Caco-2 (cell line): ENCODE measurements around the gene KLHL15. TPM values are rescaled to one million over a fixed set of nuclear protein-coding genes. Genes with fewer than 3 reads are reported as not detected.

Experiments used
- BruUV-seq: library from RNA; stranded (reverse); fragments of 400-500 nt; replicated peaks from 2 replicates; lab custom pipeline; 2021; lab: Mats Ljungman, UMichigan
- CTCF ChIA-PET: fragments of 300-600 bp; sonication (Branson Sonifier 250); formaldehyde crosslinking; loops from one replicate; lab custom pipeline; 2022; ENCODE audit warnings: antibody characterized with exemption; lab: Charles Lee
- POLR2A ChIA-PET: fragments of 300-600 bp; sonication (Branson Sonifier 250); formaldehyde crosslinking; loops from one replicate; lab custom pipeline; 2022; ENCODE audit warnings: antibody characterized with exemption; lab: Charles Lee
- DNase-seq, 2 experiments: peaks; one replicate each; pipeline versions ENCODE4 v3.0.0 to v3.0.0-alpha.2; 2020 to 2022
- H3K27me3 ChIP-seq: replicated peaks from 2 replicates; pipeline ENCODE4 v1.6.0; 2011; ENCODE audit warnings: low read length; ENCODE audit not compliant: control insufficient read depth, insufficient read depth
- H3K36me3 ChIP-seq: 2 replicates; pipeline ENCODE4 v1.5.1; 2011; ENCODE audit warnings: low read length; ENCODE audit not compliant: control insufficient read depth, insufficient read depth
- H3K4me1 ChIP-seq: fragments of 250-450 bp; sonication (Bioruptor Pico); 2 replicates; pipeline ENCODE4 v1.5.1; 2020; ENCODE audit warnings: mild to moderate bottlenecking
- H3K4me3 ChIP-seq: 2 replicates; pipeline ENCODE4 v1.5.1; 2011; ENCODE audit warnings: low read depth, mild to moderate bottlenecking, control low read depth, low read length
- H3K9me3 ChIP-seq: fragments of 250-450 bp; sonication (Bioruptor Pico); 2 replicates; pipeline ENCODE4 v1.5.1; 2020; ENCODE audit warnings: mild to moderate bottlenecking, moderate library complexity
- H3K27ac Mint-ChIP-seq: one replicate; pipeline ENCODE4 v1.8.0; 2022; ENCODE audit warnings: mixed read lengths; ENCODE audit not compliant: unreplicated experiment
- H3K27me3 Mint-ChIP-seq: one replicate; pipeline ENCODE4 v1.8.0; 2022; ENCODE audit warnings: mixed read lengths; ENCODE audit not compliant: insufficient read depth, unreplicated experiment
- H3K36me3 Mint-ChIP-seq: one replicate; pipeline ENCODE4 v1.8.0; 2022; ENCODE audit warnings: mild to moderate bottlenecking, mixed read lengths; ENCODE audit not compliant: insufficient read depth, unreplicated experiment
- H3K4me1 Mint-ChIP-seq: one replicate; pipeline ENCODE4 v1.8.0; 2022; ENCODE audit warnings: low read depth, mixed read lengths; ENCODE audit not compliant: unreplicated experiment
- H3K4me3 Mint-ChIP-seq: one replicate; pipeline ENCODE4 v1.8.0; 2022; ENCODE audit warnings: mild to moderate bottlenecking, moderate library complexity, mixed read lengths; ENCODE audit not compliant: unreplicated experiment
- H3K9me3 Mint-ChIP-seq: one replicate; pipeline ENCODE4 v1.8.0; 2022; ENCODE audit warnings: mixed read lengths; ENCODE audit not compliant: unreplicated experiment
- intact Hi-C: fragments of 100-400 bp; cut with micrococcal nuclease; formaldehyde crosslinking; loops from one replicate; pipeline ENCODE4 v1.10.0; 2022; ENCODE audit not compliant: unreplicated experiment
- total RNA-seq: library from RNA; stranded (reverse); gene quantifications from 2 replicates; pipeline ENCODE4 v1.2.3, GENCODE V29; 2022
- TF ChIP-seq, protein P1 (sequence below), 2 experiments: fragments of 200-600 bp in 1 of 2; IDR thresholded peaks; 1 replicate in 1 of 2; 2 replicates in 1 of 2; pipeline versions ENCODE4 v1.5.1 to v1.8.0; 2011 to 2022; ENCODE audit warnings: antibody characterized with exemption in 1 of 2, control low read depth in 1 of 2, inconsistent platforms in 1 of 2, low read depth in 1 of 2, low read length in 1 of 2, mild to moderate bottlenecking in 1 of 2, moderate library complexity in 1 of 2; ENCODE audit not compliant: insufficient read depth in 1 of 2, severe bottlenecking in 1 of 2, unreplicated experiment in 1 of 2

The KLHL15 gene
- total RNA-seq, 1 experiment from 2014 or later = 7.4 TPM

DNA sequence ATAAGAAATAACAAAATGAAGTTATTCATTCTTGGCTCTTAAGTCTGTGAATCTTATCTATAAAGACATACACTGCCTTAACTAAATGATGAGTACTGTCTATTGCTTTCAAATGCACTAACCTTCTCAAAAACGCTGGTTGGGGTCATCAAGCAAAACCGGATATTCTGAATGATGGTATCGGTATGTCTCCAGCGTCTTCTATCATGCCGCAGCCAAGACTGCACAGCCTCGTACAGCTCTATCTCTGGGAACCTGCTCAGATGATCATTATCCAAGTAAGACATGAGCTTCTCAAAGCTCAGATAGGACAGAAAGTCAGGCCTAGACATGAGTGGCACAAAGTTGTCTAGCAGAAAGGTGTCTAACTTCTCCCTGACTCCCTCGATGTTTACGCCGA, 21.1 kb downstream of the KLHL15 start:
- H3K27me3 Mint-ChIP-seq = no peaks in the 10 kb centered on the region
- POLR2A ChIA-PET = no interaction called here
- H3K4me1 ChIP-seq = no peaks in the 10 kb centered on the region
- no peaks in the 10 kb centered on the region for H3K9me3 Mint-ChIP-seq
- no peaks in the 10 kb centered on the region for H3K36me3 ChIP-seq
- no peaks in the 10 kb centered on the region for H3K27me3 ChIP-seq
- no peak overlapping the region for H3K4me3 ChIP-seq
- H3K36me3 Mint-ChIP-seq = peaks cover 6% of the 10 kb centered on the region
- CTCF ChIA-PET = no interaction called here
- no peak overlapping the region for H3K4me3 Mint-ChIP-seq
- H3K9me3 ChIP-seq = no peaks in the 10 kb centered on the region
- H3K27ac Mint-ChIP-seq = no peak overlapping the region
- TF ChIP-seq, protein P1, sequence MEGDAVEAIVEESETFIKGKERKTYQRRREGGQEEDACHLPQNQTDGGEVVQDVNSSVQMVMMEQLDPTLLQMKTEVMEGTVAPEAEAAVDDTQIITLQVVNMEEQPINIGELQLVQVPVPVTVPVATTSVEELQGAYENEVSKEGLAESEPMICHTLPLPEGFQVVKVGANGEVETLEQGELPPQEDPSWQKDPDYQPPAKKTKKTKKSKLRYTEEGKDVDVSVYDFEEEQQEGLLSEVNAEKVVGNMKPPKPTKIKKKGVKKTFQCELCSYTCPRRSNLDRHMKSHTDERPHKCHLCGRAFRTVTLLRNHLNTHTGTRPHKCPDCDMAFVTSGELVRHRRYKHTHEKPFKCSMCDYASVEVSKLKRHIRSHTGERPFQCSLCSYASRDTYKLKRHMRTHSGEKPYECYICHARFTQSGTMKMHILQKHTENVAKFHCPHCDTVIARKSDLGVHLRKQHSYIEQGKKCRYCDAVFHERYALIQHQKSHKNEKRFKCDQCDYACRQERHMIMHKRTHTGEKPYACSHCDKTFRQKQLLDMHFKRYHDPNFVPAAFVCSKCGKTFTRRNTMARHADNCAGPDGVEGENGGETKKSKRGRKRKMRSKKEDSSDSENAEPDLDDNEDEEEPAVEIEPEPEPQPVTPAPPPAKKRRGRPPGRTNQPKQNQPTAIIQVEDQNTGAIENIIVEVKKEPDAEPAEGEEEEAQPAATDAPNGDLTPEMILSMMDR (IDR thresholded peaks at IDR 0.05; ENCODE audit: insufficient read depth in 1 of 2, low read depth in 1 of 2, low read length in 1 of 2, severe bottlenecking in 1 of 2, unreplicated experiment in 1 of 2) = no peak
- H3K4me1 Mint-ChIP-seq = no peaks in the 10 kb centered on the region
- no peak for DNase-seq
- BruUV-seq = no TSS peak
- intact Hi-C loops = no loop called here

DNA sequence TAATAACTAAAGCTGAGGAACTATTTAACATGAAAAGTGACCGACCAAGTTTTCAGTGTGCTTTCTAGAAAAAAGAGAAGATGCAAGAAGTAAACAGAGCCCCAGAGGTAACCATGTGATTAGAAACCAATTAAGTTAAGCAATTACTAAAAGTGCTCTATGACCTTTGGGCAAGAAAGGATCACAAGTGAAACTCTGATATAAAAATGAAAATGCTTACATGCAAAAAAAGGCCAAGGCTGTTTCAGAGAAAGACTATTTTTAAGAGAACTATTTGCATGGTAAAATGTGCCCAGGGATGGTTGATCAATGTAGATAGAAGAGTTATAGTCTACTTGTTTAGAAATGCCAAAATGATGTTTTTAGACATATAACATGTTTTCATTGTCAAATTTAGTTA, 22.0 kb downstream of the KLHL15 start:
- H3K4me3 Mint-ChIP-seq = no peak overlapping the region
- H3K27me3 Mint-ChIP-seq = no peaks in the 10 kb centered on the region
- Histone ChIP-seq H3K9me3 (no peaks in the 10 kb centered on the region), H3K4me3 (no peak overlapping the region), H3K27me3 (no peaks in the 10 kb centered on the region), H3K4me1 (no peaks in the 10 kb centered on the region), H3K36me3 (no peaks in the 10 kb centered on the region)
- ChIA-PET POLR2A (no interaction called here), CTCF (no interaction called here)
- TF ChIP-seq, protein P1 (IDR thresholded peaks at IDR 0.05; ENCODE audit: insufficient read depth in 1 of 2, low read depth in 1 of 2, low read length in 1 of 2, severe bottlenecking in 1 of 2, unreplicated experiment in 1 of 2) = no peak
- H3K9me3 Mint-ChIP-seq = no peaks in the 10 kb centered on the region
- TSS peak; percentile 11 for BruUV-seq
- H3K4me1 Mint-ChIP-seq = no peaks in the 10 kb centered on the region
- H3K36me3 Mint-ChIP-seq = peaks cover 6% of the 10 kb centered on the region
- intact Hi-C loops = no loop called here
- no peak for DNase-seq
- H3K27ac Mint-ChIP-seq = no peak overlapping the region

GRCh38 chrX:24002792-24003191, 24.2 kb downstream of the KLHL15 start:
- Histone ChIP-seq H3K36me3 (no peaks in the 10 kb centered on the region), H3K9me3 (no peaks in the 10 kb centered on the region), H3K27me3 (no peaks in the 10 kb centered on the region), H3K4me3 (no peak overlapping the region), H3K4me1 (no peaks in the 10 kb centered on the region)
- peaks cover 6% of the 10 kb centered on the region for H3K36me3 Mint-ChIP-seq
- ChIA-PET POLR2A (no interaction called here), CTCF (no interaction called here)
- TF ChIP-seq, protein P1 (IDR thresholded peaks at IDR 0.05; ENCODE audit: insufficient read depth in 1 of 2, low read depth in 1 of 2, low read length in 1 of 2, severe bottlenecking in 1 of 2, unreplicated experiment in 1 of 2) = no peak
- DNase-seq = no peak
- no peaks in the 10 kb centered on the region for H3K4me1 Mint-ChIP-seq
- no peaks in the 10 kb centered on the region for H3K27me3 Mint-ChIP-seq
- no TSS peak for BruUV-seq
- H3K4me3 Mint-ChIP-seq = no peak overlapping the region
- no peak overlapping the region for H3K27ac Mint-ChIP-seq
- intact Hi-C loops = no loop called here
- no peaks in the 10 kb centered on the region for H3K9me3 Mint-ChIP-seq
